Left hindlimb (tissue), 1 donor: ENCODE data around the gene UFM1.
A peak's percentile ranks its signal among the peaks of the same experiment; 100 is the strongest.
"Not testable (repeated sequence)": the region's sequence is repeated elsewhere in the genome, so short reads cannot be mapped to it uniquely, and the experiment has no call there.

Source experiments
- DNase-seq: peaks from one replicate; pipeline ENCODE4 v3.0.0-alpha.2; 2018

UFM1 gene

DNA sequence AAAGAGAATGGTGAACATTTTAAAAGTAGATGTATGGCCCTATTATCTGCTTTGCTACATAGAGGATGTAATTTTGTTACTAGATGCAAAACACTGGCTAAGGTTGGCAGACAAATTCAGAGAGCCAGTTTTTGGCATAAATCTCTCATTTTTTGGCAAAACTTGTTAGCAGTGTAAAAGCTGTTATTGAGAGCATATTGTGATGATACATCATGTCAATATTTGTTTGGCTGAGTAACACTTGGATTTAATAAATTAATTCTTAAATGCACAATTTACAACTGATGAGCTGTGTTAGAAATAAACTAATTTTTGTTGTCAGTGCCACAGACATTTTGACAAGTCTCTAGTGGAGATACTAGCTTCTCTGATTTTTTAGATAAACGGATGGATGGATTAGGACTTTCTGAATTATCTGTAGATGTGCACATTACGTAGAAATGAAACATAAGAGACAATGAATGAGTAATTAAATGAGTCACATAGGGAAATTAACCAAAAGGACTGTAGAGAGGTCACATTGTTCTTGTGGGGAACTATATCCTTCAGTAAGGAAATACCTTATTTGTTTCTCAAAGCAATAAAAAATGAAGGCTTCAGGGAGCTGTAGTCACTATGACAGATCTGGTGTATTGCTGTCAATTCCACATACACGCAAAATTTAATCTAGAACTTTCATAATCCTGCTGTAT is 17.4 kb downstream of the UFM1 start:
- no peak for DNase-seq

DNA sequence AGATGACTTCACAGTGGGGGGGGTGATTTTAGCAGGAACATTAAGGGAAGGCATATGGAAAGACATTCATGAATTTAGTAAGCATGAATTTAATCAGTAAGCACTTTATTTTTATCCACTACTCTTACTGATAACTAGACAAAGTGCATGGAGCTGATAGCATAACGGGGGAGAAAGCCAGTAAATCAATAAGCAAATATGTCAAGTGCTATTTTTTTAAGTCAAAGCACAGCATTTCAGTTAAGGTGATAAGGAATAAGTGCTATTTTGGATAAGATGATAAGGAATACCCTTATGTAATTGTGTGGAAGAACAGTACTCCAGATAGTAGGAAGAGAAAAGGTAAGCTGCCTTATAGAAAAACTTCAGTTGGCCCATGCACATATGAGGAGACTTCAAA is 19.4 kb downstream of the UFM1 start:
- DNase-seq, result no peak

DNA sequence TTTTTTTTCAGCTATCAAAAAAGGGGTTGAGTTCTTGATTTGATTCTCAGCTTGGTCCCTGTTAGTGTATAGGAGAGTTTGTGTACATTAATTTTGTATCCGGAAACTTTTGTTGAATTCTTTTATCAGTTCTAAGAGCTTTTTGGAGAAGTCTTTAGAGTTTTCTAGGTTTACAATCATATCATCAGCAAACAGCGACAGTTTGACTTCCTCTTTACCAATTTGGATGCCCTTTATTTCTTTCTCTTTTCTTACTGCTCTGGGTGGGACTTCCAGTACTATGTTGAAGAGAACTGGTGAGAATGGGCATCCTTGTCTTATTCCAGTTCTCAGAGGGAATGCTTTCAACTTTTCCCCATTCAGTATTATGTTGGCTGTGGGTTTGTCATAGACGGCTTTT is 20.4 kb downstream of the UFM1 start:
- DNase-seq, result not testable (repeated sequence)

DNA sequence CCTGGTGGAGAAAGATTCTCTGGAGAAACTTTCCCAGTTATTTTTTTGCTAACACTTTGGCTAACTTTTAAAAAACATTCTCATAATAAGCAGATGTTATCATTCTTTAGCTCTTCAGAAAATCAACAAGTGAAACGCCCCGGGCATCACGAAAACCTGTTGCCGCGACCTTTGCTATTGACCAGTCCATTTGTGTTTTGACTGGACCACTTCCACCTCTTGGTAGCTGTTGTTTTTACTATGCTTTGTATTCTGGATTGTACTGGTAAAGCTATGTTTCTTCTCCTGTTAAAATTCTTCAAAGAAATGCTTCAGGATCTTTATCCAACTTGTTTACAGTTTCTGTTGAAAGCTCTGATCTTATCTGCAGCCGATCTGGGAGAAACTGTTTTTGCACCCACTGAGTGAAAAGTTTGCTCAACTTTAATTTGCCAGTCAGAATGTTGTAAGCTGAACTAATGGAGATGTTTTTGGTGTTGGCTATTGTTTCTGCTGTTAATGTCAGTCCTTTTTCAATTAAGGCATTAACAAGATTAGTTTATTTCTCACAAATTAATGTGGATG is 23.3 kb downstream of the UFM1 start:
- DNase-seq, result no peak

DNA sequence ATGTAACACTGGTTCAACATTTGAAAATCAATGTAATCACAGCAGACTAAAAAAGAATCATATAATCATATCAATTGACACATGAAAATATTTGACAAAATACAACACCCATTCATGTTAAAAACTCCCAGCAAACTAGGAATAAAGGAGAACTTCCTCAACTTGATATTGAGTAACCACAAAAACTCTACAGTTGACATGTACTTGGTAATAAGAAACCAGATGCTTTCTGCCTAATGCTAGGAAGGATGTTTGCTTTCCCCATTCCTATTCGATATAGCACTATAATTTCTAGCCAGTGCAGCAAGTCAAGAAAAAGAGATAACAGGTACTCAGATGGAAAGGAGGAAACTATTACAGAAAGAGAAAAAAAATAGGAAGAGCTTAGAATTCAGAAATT is 26.9 kb downstream of the UFM1 start:
- DNase-seq, result no peak

DNA sequence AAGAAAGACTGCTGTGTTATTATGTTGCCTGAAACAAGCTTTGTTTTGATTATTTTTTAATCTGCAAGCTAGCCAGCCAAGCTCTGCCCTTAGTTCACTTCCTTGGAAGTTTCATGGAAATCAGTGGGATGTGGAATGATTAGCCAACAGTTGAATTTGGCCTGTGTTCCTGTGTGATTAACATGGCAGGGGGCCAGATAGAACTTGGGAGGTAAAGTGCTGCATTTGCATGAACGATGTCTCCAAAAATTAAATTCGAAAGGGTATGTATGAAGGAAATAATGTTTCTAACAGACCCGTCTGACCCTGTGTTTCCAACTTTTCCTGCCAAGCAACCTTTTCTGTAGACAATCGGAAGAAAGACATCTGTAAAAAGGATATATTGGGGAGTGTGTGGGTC is 32.2 kb downstream of the UFM1 start:
- DNase-seq, result peak; percentile 50

DNA sequence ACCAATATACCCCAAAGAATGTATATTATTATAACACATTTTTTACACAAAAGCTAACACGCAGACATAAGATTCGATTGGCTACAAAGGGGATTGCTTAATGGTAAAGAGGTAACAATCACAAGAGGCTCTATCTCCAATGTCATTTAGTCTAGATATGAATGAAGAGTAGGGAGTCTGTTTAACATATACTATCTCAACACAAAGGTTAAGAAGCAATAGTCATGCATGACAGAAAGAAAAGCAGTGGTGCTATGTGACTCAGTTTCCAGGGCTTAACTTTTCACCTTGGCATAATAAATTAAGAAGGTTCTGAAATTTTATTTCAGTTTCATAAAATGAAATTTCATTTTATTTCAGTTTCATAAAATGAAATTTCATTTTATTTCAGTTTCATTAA is 33.3 kb downstream of the UFM1 start:
- DNase-seq, result no peak

DNA sequence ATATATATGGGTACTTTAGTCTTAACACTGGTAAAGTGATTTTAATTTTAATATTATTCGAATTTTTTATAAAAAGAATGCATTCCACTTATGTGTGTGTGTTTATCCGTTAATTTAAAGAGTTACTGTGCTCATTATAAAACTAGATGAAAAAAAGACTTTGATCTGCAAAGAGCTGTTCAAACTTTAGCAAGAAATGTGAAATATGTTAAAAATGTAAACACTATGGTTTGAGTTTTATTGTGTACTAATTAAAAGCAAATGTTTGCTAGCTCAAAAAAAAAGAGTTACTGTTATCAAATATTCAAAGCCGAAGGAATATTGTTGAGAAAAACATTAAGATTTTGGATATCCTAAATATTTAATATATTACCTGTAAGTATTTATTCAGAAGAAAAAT is 34.5 kb downstream of the UFM1 start:
- DNase-seq, result no peak

DNA sequence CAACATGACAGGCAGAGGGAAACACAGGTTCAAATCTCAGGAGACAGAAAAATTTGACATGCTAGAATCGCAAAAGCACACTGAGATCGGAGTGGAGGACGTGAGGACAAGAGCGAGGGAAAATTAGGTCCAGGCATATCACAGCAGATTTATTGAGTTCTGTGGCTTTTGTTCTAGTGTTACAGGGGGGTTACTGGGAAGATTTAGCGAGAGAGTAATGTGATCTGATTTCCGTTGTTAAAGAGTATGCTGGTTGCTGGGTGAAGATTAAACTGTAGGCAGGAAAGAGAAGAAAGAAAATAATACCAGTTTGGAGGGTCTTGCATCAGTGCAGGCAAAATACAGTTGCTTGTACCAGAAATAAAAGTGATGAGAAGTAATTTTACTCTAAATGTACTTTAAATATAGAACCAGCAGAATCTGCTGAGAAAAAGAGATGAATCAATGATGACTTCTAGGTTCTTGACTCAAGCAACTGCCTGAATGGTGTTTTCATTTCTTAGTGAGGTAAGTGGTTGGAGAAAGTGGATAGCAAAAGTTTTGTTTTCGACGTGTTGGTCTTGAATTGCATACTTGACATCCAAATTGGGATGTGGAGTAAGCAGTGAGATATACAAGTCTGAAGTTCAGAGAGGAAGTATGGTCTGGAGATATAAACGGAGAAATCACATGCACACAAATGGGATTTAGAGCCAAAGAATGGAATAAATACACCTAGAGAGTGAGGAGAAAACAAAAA is 35.7 kb downstream of the UFM1 start:
- no peak for DNase-seq

DNA sequence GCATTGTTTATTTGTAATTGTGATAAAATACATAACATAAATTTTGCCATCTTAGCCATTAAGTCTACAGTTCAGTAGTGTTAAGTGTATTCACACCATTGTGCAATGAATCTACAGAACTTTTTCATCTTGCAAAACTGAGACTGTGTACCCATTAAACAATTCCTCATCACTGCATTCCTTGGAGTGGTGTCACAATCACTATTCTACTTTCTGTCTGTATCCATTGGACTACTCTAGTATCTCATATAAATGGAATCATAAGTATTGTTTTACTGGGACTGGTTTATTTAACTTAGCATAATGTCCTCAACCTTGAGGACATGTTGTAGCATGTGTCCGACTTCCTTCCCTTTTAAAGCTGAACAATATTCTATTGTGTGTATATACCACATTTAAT is 36.8 kb downstream of the UFM1 start:
- no peak for DNase-seq

DNA sequence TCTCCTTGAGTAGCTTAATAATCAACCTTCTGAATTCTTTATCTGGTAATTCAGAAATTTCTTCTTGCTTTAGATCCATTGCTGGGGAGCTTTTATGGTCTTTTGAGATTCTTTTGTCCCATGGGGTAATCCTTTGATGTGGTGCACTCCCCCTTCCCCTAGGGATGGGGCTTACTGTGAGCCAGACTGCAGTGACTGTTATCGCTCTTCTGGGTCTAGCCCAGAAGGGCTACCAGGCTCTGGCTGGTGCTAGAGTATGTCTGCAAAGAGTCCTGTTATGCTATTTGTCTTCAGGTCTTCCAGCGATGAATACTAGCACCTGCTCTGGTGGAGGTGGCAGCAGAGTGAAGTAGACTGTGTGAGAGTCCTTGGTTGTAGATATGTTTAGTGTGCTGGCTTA is 41.7 kb downstream of the UFM1 start:
- no peak for DNase-seq

DNA sequence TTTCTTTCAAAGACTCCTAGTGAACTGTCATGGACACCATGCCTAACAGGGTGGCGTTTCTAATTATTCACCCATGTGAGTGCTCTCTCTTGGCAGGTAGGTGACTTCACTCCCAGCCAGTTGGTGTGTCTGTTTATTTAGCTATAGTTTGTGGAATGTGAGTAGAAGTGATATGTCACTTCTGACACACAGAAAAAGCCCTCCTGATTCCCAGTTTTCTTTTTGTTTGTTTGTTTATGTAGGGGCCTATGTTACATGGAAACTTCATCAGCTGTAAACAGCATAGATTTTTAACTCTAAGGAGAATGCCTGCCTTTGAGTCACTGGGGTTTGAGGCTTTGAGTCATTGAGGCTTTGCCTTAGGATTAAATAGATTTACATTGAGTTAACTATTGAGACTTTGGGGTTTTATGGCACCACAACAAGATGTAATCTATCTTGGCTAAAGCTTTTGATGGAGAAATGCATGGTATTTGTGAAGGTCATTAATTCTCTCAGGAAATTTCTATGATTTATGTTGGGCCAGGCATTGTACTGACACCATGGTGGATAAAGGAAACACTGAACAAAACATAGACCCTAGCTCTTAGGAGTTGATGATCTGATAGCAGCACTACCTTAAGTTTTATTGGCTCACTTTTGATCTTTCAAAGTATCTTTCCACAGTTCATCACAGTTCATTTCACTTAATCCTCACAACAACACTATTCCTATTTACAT is 45.3 kb downstream of the UFM1 start:
- no peak for DNase-seq

DNA sequence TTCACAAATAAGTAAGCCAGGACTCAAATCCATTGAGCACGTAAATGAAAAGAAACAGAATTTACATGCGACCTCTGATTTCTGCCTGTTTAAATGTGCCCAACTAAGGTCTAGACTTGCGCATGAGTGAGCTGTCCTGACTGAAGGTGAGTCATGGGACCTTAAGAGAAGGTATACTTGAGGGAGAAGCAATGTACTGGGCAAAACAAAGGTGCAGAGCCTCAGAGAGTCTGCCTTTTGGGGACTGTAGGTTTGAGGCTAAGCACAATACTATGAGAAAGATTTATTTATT is 45.8 kb downstream of the UFM1 start:
- no peak for DNase-seq

DNA sequence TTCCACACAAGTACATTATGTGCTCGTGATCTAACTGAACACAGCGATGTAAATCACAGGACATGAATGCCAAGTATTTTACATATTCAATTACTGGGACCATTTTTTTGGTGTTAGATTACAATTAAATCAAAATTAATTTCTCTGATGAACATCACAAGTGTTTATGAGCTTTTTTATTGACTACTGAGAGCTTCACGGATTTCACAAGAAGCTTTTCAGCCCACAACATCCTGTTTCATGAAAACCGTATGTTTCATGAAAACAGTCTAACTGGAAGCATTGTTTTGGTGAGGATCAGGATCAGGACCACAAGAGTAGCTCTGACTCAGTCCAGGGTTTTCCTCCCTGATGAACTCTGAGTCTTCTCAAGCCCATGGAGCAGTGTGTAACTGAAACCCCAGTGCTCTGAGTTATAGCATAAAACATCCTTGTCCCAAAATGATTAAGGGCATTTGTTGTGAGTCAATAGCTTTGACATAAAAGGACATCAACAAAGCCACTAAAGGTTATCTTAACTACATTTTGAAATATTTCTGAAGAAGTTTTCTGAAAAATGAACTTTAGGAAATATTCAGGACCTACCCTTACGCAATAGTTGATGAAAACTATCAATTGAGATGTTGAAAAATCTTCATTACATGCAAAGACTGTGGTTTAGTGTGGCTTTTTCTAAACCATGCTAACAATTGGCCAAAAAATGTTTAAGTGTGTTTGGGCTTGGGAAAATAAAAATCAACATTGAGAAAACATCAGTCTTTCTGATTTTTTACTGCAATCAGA is 49.3 kb downstream of the UFM1 start:
- no peak for DNase-seq

DNA sequence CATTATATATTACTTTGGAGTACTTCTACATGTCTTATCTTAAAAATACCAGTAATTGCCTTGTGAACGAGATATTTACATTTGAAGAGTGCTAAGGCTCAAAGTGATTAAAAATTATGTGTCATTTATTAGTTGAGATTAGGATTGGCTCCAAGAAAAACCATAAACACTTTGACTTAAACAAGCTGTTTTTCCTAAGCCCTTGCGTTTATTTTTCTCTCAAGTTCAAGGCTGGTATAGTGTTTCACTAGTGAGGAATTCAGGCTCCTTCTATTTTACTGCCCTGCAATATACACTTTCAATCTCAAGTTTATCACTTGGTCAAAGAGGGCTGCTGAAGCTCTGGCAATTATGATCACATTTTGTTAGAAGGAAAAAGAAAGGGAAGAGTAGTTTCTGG is 49.9 kb downstream of the UFM1 start:
- no peak for DNase-seq

DNA sequence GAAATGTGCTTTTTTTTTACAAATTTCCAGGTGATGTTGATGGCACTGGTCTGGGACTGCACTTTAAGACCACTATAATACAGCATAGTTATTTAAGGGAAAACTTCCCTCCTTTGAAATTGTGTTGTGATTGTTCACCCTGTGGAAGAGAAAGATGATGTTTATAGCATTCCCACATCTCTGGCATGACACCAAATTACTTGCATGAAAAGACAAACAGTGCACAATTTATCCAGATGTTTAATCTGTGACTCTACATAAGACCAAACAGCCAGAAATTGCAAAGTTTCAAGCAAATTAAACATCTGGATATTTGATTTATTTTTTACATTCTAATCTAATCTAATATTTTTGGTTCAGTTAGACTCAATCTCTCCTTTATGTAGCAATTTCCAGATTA is 51.6 kb downstream of the UFM1 start:
- no peak for DNase-seq

DNA sequence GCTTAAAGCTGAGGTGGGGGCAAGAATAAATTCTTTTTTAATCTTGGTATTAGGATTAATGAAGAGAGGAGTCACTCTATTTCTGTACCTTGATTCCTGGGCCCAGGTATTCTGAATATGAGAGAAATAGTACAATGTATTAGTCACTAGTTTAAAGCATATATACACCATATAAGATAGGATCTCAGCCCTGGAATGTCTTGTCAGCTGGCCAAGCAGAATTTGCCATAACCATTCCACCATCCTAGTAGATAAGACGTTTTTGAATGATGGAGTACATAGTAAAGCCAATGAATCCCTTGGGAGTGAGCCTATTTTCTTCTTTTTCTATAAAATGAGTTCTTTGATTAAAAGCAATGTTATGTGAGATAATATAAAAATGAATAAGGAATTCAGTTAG is 55.6 kb downstream of the UFM1 start:
- no peak for DNase-seq

DNA sequence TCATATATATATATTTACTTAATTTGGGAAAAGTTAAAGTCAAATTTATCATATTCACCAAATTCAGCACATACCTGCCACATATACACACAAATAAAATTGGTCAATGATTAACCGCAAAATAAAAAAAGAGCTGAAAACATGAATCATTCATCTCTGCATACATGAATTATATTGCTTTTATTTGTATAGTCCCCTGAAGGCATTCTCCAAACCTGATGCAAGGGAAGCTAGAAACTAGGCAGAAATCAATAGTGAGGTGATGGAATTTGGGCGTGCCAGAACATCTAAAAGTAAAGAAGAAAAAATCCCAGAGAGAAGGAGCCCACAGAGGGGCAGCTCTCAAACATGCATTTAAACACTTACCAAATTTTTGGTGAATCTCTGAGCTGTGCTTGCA is 60.1 kb downstream of the UFM1 start:
- DNase-seq, result no peak

DNA sequence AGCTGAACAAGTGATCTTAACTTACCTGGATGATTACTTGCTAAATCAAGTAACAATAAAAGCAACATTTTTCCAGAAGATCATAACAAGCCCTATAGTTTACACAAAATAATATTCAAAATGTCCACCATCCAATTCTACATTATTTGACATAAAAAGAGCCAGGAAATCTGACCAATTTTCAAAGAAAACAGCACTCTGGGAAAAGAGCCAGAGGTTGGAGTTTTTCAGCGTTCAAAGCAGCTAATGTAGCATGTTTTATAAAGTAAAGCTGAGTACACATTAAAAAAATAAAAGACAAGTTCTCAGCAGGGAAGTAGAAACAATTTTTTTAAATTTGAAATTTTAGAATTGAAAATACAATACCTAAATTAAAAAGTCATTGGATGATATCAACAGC is 62.6 kb downstream of the UFM1 start:
- no peak for DNase-seq
